ENCODE data around the gene NUP62CL. TPM values are rescaled to one million over a fixed set of nuclear protein-coding genes. Genes with fewer than 3 reads are reported as not detected.
"Not testable (repeated sequence)": the region's sequence is repeated elsewhere in the genome, so short reads cannot be mapped to it uniquely, and the experiment has no call there.

The NUP62CL gene, protein sequence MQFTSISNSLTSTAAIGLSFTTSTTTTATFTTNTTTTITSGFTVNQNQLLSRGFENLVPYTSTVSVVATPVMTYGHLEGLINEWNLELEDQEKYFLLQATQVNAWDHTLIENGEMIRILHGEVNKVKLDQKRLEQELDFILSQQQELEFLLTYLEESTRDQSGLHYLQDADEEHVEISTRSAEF
- total RNA-seq (2014; rRNA removed; shearing (Covaris generic)), result 0.29 TPM in 1 of 2 replicates, not detected in the other

DNA sequence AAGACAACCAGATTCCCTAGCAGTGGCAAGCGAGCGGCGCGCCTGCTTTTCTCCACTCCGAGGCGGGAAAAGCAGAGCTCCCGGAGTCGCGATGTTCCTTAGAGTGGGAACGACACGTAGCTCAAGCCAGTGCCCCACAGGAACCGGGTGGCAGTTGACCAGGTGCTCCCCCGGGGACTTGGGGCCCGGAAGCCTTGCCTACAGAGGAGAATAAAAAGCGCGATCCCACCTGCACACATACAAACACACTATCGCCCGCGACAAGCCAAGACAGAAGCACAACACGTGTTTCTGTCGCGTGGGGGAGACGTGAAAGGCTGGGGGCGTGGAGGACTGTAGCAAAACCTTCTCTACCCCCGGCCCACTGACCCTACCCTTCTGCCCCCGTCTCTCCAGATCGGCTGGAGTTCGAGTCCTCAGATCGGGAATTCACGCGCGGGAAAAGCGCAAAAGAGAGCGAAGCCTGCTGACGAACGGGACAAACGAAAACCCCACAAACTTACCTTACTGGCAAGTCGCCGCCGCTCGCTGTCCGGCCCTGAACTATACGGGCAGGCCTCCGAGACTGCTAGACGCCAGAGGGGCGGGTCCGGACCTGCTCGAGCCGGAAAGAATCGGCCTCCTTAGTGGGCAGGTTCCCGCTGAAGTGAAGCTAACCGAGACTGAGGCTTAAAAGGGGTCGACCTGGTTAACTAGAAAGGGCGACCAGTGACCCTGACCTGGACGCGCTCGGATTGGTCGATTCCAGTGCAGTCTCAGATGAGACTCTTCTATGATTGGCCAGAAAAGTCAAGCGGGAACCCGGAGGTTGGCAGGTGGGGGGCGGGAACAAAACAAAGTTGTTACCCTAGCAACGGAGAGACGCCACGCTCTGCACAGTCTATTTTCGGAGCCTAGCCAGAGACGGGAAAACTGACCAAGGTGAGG, at the start of gene NUP62CL, which contains the start of gene DNAAF6:
Gene NUP62CL, minus strand, starts transcription at position 664 of the 927 bp plus-strand sequence. CDS start 31,287 bp downstream, outside the sequence.
Gene DNAAF6, plus strand, starts transcription at position 842 of the 927 bp plus-strand sequence. CDS start 6,265 bp downstream, outside the sequence.
- no peak for DNase-seq (ENCODE audit: low read depth)

DNA sequence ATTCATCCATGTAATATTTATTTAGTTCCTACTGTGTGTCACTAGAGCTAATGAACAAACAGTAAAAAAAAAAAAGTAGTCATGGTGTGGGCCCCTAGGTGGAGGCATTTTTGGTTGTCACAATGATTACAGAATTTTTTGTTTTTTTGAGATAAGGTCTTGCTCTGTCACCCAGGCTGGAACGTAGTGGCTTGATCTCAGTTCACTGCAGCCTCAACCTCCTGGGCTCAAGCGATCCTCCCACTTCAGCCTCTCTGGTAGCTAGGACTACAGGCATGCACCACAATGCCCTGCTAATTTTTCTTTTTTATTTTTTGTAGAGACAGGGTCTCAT, 22.2 kb upstream of the NUP62CL start:
- no peak for DNase-seq (ENCODE audit: low read depth)

DNA sequence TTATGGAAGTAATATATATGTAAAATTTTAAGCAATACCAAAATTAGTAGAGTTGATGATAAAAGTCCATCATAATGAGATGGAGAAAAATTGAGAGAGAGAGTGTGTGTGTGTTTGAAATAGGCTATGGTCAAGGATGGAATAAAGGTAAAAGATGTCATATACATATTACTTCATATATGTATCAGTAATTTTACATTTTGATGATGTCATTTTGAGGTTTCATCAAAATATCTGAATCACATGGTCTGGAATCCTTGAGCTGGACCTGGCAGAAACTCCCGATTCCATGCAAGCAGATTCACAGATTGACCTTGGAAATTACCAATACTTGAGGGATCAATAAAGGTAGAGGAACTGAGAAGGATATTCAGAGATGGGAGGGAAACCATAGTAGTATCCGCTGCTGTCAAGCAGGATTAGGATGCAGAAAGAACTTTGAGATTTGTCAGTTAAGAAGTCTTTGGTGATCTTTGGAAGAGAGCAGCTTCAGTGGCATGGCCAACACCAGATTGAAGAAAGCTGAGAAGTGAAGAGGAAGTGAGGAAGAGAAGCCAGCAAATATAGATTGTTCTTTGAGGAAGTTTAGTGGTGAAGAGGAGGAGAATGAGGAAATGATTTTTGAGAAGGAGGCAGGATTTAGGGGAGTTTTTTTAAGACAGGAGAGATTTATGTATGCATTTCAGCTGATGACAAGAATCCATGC, 21.7 kb upstream of the NUP62CL start:
- no peak for DNase-seq (ENCODE audit: low read depth)

DNA sequence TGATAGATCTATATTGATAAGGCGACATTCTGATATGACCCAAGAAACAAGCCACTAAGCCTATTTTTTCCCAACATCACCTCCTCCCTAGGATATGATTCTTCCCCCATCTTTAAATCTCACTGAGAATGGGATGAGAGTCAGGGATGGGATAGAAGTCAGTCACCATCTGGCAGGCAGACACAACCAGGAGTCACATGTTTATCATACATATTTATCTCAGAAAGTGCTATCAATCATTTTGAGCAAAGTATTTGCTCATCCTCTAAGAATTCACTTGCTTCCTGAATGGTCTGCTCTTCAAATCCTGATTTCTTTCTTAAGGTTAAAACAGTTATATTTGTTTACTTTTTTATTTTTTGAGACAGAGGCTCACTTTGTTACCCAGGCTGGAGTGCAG, 20.5 kb upstream of the NUP62CL start:
- DNase-seq (ENCODE audit: low read depth), result no peak

GRCh38 chrX:107213477-107213876, 7.2 kb upstream of the NUP62CL start:
- DNase-seq (ENCODE audit: low read depth), result no peak

DNA sequence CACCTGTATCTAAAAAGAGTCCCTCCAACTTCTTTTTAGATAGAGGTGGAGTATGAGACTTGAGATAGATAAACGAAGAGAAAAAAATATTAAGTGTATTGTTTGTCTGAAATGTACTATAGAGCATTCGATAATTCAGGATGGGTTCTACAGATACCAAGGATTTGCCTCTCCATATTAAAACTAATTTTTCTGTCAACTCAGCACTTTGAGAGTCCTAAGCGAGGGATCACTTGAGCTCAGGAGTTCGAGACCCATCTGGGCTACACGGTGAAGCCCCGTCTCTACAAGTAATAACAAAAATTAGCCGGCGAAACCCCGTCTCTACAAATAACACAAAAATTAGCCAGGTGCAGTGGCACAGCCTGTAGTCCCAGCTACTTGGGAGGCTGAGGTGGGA, 1.7 kb upstream of the NUP62CL start:
- no peak for DNase-seq (ENCODE audit: low read depth)

- DNase-seq (ENCODE audit: low read depth), result no peak
Measured at GRCh38 chrX:107207089-107207488, 856 bp upstream of the NUP62CL start.

DNA sequence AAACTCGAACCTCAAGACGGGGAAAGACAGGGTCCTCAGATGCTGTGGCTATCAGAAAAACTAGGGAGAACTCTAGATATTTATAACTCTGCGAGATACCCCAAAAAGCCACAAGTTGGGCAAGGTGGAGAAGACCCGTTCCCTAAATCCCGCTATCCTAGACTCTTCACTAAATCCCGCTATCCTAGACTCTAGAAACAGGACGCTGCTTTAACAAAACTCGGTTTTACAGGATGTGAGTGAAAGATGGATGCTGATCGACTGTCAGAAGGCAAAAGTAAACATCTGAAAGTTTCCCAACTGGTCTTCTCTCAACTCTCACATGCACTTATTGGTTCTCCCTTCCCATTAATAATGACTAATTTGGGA, 448 bp upstream of the NUP62CL start:
- DNase-seq (ENCODE audit: low read depth), result no peak

DNA sequence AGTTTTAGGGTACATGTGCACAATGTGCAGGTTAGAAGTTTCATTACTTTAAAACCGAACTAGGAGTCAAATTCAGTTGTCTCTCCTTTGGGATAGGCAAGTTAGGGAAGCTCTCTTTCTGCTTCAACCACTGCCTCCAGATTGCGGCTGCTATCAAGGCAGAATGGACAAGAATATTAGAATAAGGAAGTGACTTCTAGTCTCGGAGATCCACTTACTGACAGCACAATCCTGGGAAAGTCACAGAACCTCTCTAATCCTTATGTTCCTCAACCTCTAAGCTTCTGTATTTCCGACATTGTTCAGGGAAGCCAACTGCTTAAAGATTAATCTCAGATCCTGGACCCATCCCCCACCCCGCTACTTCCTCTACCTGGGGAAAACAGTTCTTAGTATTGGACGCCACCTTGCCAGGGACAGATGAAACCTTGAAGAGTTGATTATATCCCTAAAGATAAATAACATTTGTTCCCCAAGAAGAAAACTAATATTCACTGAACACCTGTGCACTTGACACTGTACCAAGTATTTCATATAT, 2.1 kb downstream of the NUP62CL start:
- no peak for DNase-seq (ENCODE audit: low read depth)

DNA sequence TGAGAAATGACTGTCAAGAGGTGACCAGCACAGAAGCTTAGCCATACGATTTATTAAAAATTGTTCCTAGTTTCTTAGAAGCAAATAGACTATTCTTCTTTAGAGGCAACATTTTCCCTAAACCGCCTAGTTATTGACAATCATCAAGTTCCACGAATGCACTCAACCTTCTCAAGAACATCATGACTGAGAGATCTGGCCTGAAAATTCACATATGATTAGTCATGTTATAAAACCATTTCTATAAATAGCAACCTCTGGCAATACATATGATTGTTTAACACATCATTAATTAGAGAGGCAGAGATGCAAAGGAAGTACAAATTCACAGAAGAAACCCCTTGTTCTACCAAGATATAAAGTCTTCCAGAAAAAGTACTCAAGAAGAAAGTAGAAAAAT, 6.7 kb downstream of the NUP62CL start:
- DNase-seq (ENCODE audit: low read depth), result no peak

DNA sequence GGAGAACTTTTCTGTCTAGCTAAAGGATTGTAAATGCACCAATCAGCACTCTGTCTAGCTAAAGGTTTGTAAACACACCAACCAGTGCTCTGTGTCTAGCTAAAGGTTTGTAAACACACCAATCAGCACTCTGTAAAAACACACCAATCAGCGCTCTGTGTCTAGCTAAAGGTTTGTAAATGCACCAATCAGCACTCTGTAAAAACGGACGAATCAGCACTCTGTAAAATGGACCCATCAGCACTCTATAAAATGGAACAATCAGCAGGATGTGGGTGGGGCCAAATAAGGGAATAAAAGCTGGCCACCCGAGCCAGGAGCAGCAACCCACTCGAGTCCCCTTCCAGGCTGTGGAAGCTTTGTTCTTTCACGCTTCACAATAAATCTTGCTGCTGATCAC, 8.2 kb downstream of the NUP62CL start:
- not testable (repeated sequence) for DNase-seq (ENCODE audit: low read depth)

DNA sequence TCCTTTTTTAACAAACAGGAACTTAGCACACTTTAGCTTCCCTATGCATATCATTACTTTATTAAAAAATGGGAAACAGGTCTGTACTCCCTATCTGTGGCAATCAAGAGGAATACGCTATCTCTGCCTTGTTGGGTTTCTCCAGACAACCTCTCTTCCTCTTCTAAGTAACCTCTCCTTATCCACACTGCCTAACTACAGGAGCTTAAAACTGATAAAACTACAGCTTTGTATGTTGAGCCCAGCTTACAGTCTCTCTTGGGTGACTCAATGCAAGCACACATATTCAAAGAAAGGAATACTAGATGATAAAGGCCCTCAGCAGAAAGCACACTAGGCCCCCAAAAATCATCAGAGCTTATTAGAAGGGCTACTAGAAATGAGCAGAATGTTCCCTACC, 8.9 kb downstream of the NUP62CL start:
- no peak for DNase-seq (ENCODE audit: low read depth)

- no peak for DNase-seq (ENCODE audit: low read depth)
Measured at GRCh38 chrX:107171369-107172102, 34.7 kb downstream of the NUP62CL start.

- no peak for DNase-seq (ENCODE audit: low read depth)
Measured at GRCh38 chrX:107168712-107169111, 37.5 kb downstream of the NUP62CL start.

GRCh38 chrX:107168257-107168656, 38.0 kb downstream of the NUP62CL start:
- DNase-seq (ENCODE audit: low read depth), result no peak

- no peak for DNase-seq (ENCODE audit: low read depth)
Measured at GRCh38 chrX:107167163-107167921, 38.9 kb downstream of the NUP62CL start.

- DNase-seq (ENCODE audit: low read depth), result not testable (repeated sequence)
Measured at GRCh38 chrX:107157618-107158017, 48.6 kb downstream of the NUP62CL start.

- DNase-seq (ENCODE audit: low read depth), result not testable (repeated sequence)
Measured at GRCh38 chrX:107155621-107156430, 50.4 kb downstream of the NUP62CL start.

- peak; percentile 74 for DNase-seq (ENCODE audit: low read depth)
Measured at GRCh38 chrX:107154787-107155620, 51.2 kb downstream of the NUP62CL start.
